NCI-H2171 treated with DMSO at 0.1 percent for 48 hours (cell line): ENCODE results near the gene SLC7A5.
A peak's percentile ranks its signal among the peaks of the same experiment; 100 is the strongest.
"Not testable (repeated sequence)": the region's sequence is repeated elsewhere in the genome, so short reads cannot be mapped to it uniquely, and the experiment has no call there.

Experiments used
- DNase-seq: peaks from one replicate; lab custom pipeline; 2025; lab: John Stamatoyannopoulos, UW

SLC7A5 gene

DNA sequence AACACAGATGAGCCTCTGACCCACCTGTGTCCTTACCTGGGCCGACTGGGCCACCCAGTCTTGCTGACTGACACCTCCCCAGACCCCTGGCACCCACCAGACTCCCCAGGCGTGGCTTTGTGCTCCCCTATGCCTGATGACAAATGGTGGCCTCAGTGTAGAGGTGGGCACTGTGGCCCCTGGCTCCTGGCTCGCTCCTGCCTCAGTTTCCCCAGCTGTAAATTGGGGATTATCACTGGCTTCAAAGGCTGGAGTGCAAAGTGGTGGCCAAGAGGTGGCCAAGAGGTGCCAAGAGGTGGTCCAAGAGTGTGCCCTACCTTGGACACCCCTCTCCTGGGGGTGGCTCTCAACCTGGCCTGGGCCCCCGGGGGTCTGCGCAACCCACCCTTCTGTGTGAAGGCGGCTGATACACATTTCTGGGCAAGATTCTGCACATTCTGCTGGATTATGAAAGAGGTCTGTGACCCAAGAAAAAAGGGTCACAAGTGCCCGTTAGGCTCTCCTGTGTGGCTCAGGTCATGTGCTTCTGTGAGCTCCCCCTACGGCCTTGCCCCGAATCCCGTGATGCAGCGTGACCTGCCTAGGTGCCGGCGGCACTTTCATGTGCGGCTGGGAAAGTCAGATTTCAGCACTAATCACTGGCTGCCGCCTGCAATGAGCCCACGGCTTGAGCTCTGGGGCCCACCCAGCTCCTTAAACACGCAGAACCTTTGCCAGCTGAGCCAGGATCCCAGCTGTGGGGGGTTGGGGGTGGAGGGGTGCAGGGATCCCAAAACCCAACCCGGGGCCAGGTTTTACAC lies 7.8 kb downstream of the SLC7A5 start:
- not testable (repeated sequence) for DNase-seq

DNA sequence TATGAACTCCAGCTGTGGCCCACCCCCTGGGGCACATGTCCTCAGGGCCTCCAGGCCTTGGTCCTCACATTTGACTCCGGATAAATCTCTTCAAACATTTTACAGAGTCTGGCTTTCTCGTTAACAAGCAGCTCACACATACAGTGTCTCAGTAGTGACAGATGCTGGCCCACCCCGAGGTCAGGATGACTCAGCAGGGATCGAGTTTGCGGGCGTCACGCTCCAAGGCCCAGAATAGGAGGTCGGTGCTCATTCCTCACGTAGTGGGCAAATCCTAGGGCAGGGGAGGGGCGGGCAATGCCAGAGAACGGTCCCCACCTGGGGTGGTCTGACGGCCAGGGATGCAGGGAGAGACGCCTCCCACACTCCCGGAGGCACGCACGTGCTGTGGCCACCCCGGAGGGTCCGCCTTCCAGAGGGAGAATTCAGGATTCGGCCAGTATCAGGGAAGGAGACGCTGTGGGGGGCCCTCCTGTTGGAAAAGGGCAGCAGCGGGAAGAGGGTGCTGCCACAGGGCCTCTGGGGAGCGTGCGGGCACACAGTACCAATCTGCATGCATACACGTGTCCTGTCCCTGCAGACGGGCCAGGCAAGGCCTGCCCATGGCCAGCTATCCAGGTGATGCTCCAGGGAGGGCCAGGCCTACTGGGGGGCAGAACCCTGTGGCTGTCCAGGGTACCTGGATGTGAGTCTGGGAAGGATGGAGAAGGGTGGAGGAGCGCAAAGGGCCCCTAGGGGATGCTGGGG lies 8.6 kb downstream of the SLC7A5 start:
- DNase-seq: peak; percentile 84

DNA sequence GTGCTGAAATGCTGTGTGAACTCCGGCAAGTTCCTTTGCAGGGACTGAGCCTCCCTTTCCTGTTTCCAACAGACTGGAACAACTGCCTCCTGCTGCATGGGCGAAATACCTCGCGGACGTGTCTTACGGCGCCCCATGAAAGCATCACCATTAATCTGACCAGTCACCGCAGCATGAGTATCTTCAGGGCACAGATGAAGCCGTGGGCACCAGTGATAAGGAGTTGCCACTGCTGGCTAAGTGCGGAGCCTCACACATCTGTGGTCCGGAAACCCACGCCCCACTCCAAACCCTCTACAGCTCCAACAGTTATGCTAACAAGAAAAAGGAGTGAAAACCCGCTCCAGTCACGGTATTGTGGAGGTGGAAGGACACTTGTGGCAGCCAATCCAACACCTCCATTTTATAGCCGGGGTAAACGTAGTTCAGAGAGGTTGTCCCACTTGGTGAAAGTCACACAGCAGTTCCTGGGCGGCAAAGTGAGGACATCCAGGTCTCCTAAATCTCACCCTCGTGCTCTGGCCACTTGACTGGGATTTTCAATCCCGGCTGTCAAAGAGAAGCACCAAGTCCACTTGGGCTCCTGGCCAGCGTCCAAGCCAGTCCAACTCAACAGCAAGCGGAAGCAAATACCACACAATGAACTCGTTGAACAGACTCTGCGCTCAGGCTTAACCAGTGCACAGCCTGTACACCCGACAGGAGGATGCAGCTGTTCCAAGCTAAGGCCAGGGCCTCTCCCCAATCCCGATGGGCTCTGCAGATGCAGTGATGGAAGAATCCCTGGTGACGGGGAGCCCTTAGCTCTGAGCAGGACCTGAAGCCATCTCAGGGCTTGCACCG lies 10.9 kb downstream of the SLC7A5 start:
- not testable (repeated sequence) for DNase-seq

DNA sequence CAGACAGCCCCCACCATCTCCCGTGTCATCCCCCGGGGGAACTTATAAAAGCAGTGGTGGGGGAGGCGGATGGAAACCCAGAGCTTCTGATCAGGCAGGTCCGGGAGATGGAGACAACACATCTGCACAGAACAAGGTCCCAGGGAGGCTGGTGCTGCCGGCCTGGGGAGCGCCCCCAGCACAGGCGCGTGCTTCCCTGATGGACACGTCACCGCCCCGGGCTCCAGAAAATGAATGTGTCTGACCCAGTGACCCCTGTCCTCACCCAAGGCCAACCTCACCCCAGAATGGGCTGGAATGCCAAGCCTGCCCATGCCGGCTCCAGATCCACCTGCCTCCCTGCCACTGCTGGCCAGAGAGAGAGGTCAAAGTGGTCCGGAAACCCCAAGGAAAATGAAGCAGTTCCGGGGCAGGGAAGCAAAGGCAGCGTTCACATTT lies 12.5 kb downstream of the SLC7A5 start:
- no peak for DNase-seq

DNA sequence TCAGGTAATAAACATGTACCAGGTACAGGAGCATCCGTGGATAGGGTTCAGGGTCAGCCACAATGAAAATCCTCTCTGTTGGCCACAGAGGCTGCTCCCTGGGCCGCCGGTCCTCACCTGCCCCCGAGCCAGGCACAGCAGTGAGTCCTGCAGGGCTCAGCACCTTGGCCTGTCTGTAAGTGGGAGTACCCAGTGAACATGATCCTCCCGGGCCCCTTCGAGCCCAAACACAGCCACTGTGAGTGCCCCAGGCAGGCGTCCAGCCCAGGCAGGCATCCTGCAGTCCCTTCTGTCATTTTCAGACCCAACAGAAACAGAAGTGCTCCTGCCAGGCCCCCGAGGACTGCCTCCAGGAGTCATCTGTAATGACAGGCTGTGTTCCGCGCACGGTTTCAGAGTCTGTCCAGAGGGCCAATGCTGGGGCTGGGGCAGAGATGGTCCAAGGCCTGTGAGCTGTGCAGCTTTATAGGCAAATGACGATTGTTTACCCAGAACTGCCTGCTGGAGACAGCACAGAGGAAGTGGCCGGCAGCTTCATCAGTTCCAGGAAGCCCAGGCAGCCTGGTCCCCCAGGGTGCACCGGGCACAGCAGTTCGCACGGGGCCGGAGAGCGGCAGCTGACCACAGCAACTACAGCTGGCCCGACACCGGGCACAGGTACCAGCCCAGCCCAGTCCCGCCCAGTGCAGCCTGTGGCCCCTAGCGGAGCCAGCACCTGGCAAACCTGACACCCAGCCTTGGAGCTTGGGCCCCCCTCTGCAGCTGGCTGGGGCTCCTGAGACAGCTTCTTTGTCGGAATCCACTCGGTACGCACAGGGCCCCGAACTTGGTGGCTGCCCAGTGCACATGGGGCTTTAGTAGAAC lies 13.2 kb downstream of the SLC7A5 start:
- no peak for DNase-seq

DNA sequence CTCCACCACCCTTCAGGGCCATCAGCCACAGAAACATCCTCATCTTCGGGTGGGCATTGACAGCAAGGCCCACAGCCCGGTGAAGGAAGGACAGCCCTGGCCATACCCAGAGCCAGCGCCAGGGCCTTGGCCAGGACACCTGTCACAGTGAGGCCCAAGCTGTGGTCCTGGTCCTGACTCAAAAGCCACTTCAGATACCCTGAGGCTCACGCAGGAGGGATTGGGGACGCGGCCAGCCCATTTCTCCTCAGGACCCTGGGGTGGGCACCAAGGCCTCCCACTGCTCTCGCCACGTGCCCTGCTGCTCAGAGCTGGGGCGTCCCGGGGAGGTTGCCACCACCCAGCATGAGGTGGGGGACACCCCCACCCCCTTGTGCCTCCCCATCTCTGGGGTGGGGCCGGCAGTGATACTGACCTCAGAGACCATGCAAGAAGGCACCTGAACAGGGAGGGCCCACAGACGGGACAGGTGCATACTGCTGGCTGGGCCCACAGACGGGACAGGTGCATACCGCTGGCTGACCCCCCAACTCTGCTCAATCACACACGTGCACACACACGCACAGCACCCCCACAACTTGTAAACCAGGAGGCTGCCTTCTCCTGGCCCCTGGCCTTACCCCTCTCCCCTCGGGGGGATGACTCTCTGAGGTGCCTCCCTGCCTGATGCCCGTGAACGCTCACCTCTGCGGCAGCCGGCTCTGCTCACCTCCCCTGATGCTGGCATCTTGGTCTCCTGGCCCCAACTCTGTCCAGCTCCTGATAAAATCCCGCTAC lies 14.2 kb downstream of the SLC7A5 start:
- DNase-seq: no peak

DNA sequence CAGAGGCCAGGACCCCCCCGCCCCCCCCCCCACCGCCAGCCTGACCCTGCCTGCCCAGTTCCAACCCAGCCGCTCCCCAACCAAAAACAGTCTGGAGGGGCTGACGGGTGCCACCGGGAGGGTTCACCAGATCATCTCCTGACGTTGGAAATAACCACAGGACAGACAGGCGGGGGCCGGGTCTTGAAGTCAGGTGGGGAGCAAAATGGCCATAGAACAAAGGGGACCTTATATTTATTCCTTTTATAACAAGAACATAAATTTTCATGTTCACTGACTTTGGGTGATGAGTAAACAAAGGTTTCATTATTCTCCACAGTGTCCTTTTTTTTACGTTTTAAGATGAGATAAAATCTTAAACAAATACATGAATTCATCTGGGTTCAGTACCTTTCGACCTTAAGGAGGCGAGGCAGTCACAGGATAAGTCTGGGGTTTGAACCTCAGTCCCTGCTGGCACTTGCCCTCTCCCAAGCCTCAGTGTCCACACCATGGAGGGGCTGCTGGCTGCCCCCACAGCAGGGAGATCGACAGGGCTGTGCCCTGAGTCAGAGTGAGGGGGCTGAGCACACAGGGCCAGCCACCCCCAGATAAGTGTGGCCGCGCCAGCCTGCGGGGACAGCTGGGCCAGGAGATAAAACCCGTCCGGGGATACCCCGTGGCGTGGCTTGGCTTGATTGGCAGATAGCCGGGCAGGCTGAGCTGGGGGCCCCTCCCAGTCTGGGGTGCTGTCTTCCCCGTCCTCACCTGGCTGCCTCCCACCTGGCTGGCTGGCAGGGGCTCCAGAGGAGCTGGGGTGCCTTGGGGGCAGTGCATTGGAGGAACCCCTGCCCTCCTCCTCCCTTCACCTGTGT lies 15.0 kb downstream of the SLC7A5 start:
- DNase-seq: no peak

DNA sequence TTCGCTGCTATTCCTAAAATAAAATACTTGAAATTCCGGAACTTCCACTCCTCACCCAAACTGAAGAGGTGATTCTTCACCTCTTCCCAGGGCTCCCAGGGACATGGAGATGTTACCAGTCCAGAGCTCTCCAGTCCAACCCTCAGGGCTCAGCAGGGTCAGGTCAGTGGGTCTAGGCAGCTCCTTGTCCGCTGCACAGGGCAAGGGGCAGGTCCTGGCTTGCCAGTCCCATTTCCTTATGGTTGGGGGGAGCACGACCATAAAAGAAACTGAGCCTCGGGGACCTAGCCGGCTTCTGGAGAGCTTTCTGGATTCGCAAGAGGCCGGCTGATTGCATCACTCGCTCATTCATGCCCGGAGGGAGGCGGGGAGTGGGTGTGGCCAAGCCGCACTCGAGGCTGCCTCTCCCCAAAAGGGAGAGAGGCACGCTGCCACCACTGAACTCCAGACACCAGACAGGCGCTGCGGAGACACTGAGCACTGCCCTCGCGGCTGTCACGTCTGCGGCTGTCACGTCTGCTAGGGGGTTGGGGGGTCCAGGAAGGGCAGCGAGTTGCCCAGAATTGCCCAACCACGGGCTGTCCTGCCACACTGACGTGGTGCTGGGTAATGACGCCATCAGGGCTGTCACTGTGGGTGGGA lies 15.8 kb downstream of the SLC7A5 start:
- DNase-seq: peak; percentile 91

DNA sequence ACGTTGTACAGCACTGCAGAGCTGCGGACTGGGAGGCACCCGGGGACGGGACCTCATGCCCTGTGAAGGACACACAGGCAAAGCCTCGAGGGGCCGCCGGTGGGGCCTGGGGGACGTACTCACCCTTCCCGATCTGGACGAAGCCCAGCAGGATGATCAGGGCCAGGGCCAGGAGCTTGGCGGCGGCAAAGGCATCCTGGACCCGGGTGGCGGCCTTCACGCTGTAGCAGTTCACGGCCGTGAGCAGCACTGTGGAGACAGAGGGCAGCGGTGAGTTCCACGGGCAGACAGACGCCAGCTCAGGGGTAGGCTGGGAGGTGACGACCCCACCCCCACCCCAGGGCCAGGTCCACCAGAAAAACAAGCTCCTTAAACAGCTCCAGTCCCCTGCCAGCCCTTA lies 17.7 kb downstream of the SLC7A5 start:
- DNase-seq: no peak

DNA sequence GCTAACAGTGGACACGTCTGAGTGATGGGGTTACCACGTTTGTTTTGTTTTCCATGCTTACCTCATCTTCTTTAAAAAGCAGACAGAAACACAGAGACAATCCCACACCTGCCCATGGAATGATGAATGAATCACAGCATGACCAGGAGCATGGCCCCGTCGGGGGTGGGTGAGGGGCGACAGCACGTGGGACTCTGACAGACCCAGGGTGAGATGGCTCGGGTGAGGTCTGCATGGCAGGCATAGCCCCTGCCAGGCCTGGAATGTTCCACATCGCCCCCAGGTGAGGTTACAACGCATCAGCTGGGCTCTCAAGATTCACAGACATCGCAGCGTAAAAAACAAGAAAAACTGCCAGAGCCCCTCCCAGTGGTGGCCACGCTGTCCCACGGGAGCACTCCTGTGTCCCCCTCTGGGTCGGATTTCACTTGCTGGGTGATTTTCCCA lies 18.1 kb downstream of the SLC7A5 start:
- DNase-seq: no peak

DNA sequence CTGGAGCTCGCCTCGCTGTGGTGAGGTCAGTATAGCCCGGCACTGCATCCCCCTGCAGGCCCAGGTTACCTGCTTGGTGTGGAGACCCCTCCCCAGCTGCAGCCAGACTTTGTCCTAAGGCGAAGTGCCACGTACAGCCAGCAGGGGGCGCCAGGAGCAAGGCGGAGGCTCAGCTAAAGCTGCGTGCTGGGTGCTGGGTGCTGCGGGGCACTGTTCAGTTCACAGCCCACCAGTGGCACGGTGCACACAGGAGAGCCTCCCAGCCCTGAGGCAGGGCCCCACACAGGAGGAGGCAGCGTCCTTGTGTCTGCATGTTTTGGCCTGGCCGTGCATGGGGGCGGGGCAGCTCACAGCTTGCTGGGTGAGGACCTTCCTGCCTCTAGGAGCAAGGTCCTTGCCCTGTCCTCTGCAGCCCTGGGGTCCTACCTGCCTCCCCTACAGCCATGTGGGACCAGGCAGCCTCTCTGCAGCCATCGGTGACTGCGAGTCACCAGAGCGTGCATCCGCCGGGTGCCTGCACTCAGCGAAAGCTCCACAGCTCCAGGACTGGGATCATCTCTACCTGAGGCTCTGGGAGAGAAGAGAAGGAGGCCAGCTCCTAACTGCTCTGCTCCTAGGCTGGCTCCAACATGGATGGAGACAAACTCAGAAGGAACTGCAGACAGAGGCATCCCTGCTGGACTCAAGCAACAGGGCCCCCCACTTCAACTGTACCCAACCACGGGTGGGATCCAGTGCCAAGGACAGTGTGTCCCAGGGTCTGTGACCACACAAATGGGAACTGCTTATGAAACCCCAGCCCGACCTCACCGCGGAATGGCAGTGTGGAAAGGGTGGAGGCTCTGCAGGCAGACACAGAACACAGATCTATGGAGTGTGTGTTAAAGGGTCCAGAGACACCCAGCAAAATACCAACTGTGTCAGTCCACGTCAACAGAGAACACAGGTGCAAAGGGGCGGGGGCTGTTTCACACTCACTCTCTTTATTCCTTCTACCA lies 19.0 kb downstream of the SLC7A5 start:
- DNase-seq: peak; percentile 46

DNA sequence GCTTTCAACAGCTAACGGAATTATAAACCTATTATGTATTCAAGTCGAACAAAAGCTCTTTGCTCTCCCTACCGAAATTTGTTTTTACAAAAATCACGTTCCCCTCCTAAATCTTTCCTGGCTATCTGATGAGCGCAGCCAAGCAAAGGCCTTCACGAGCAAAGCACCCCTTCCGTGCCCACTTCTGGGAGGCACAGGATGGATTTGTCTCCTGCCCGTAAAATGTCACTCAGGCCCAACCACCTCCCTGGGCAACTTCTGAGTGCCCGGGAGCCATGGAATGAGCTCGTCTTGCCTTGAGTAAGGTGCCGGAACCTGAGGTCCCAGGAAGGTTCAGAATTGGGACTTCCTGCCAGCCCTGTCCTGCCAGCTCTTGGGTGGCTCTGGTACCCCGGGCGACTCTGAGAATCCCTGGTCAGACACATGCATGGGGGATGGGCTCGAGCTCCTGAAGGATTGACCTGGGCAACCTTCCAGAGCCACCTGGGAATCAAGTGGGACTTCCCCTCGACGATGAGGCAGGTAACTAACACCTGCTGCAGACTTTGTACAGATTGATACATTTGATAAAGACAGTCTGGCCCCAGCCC lies 19.8 kb downstream of the SLC7A5 start:
- DNase-seq: no peak

DNA sequence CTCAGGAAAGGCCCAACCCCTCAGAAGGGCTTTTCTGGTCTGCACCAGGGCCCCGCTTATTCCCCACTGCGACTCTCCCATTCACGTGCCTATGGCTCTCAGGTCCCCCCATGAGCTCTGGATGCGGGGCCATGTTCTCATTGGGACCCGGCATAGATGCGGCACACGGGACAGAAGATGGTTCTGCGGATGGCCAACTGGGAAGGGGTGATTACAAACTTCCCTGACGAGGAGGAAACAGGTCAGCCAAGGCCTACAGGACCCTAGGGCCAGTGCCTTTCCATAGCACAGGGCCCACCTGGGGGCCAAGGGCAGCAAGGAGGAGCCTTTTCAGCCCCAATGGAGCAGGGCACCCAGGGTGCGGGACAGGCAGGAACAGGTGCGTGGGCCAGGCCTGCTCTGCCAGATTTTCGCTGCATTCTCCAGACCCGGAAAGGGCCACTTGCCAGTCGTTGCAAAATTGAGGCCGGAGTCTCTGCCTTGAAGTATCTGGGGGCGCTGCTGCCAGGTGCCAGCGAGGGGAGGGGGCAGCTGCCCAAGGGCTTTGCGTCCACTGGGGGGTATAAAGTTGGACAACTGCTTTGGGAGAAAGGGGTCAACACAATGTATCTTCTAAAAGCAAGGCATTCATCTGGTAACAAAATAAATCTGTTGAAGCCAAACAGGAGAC lies 20.5 kb downstream of the SLC7A5 start:
- DNase-seq: no peak

DNA sequence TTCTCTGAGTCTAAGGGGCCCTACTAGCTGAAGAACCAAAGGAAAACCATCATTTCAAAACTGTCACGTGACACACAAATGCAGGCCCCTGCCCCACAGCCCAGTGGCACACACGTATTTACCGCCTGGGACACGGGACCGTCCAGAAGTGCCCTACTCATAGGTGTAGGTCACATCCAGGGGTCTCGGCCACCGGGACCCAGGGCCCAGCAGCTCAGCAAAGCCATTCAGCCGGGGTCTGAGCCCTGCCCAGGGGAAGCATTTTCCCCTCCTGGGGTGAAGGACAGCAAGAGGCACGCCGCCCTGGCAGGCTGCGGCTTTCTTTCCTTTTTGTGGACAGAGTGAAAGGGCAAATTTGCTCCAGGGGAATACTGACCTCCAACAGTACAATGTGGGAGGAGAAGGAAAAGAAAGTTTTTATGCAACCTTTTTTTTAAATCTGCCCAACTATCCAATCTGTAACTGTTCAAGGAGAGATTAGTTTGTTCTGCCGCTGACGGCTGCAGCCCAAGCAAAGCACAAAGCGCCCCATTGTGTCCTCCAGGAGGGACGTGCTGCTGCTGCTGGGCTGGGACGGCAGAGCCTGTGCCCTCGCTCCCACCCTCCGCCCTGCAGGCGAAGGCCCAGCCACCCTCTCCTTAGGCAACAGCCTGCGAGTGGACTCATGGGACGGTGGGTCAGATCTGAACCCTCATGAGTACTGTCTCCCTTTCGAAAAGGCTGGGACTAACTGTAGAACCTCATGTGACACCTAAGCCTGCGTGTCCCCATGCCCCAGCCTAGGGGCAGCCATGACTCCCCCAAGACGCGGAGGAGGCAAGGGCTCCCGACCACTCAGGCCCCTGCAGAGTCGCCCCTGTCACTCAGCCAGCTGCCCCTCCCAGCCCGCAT lies 21.3 kb downstream of the SLC7A5 start:
- DNase-seq: no peak

DNA sequence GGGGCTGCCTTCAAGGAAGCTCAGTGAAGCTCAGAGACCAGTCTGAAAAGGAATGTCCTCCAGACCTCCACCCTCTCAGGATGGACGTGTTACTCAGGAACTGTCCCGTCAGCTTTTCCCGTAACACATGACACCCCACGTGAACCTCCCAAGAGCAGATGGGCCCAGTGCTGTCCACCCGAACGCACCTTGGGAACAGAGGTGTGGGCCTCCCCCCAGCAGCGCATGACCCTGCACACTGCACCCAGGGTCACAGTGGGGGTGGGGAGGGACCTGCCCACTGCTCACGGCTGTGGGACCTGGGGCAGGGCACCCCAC lies 21.9 kb downstream of the SLC7A5 start:
- DNase-seq: no peak
